Activated T-cell treated with anti-CD3 and anti-CD28 coated beads, Interleukin-2, amount 50 U/mL, for 4 hours (primary cell): ENCODE measurements around the gene RAB40C. TPM values are rescaled to one million over a fixed set of nuclear protein-coding genes. Genes with fewer than 3 reads are reported as not detected.

Source experiments
- ATAC-seq, 2 donors: fragments of 200-7000 bp; cut with Tn5 transposase; one replicate each; pipeline ENCODE4 v1.10.0; 2021
- DNase-seq: peaks from one replicate; pipeline ENCODE4 v3.0.0-alpha.2; 2020
- H3K27me3 Mint-ChIP-seq: one replicate; pipeline ENCODE4 v1.8.0; 2021; ENCODE audit warnings: low read depth, mixed read lengths
- H3K36me3 Mint-ChIP-seq: one replicate; pipeline ENCODE4 v1.8.0; 2022; ENCODE audit warnings: mixed read lengths; ENCODE audit not compliant: insufficient read depth
- H3K4me1 Mint-ChIP-seq: one replicate; pipeline ENCODE4 v1.8.0; 2021; ENCODE audit warnings: low read depth, mixed read lengths
- H3K4me3 Mint-ChIP-seq: one replicate; pipeline ENCODE4 v1.8.0; 2021; ENCODE audit warnings: mild to moderate bottlenecking, moderate library complexity, mixed read lengths
- H3K9me3 Mint-ChIP-seq: one replicate; pipeline ENCODE4 v1.8.0; 2021; ENCODE audit warnings: mixed read lengths
- total RNA-seq, 3 donors: library from RNA; stranded (reverse); gene quantifications; one replicate each; pipeline ENCODE4 v1.2.1, GENCODE V29; 2021

The RAB40C gene
- total RNA-seq, 3 donors from 2014 or later = 13.4 to 15.7 (median 14.6) TPM

- no peaks in the 10 kb centered on the region for H3K9me3 Mint-ChIP-seq
- H3K27me3 Mint-ChIP-seq = peaks cover 16% of the 10 kb centered on the region
- no peak for ATAC-seq
Measured at GRCh38 chr16:555528-556473, 34.1 kb upstream of the RAB40C start.

GRCh38 chr16:556474-557173, 33.2 kb upstream of the RAB40C start:
- no peaks in the 10 kb centered on the region for H3K36me3 Mint-ChIP-seq
- no peaks in the 10 kb centered on the region for H3K9me3 Mint-ChIP-seq
- ATAC-seq = no peak
- no peak overlapping the region for H3K4me3 Mint-ChIP-seq
- no peaks in the 10 kb centered on the region for H3K4me1 Mint-ChIP-seq
- no peak for DNase-seq
- H3K27me3 Mint-ChIP-seq = peaks cover 18% of the 10 kb centered on the region

More at GRCh38 chr16:555528-556473, 34.1 kb upstream of the RAB40C start:
- Mint-ChIP-seq H3K36me3 (no peaks in the 10 kb centered on the region), H3K4me1 (no peaks in the 10 kb centered on the region), H3K4me3 (no peak overlapping the region)
- no peak for DNase-seq

- Mint-ChIP-seq H3K36me3 (no peaks in the 10 kb centered on the region), H3K4me1 (no peaks in the 10 kb centered on the region), H3K4me3 (no peak overlapping the region), H3K9me3 (no peaks in the 10 kb centered on the region), H3K27me3 (peaks cover 23% of the 10 kb centered on the region)
- ATAC-seq (no peak), DNase-seq (no peak)
Measured at GRCh38 chr16:557463-558297, 32.2 kb upstream of the RAB40C start.

- no peaks in the 10 kb centered on the region for H3K36me3 Mint-ChIP-seq
- no peaks in the 10 kb centered on the region for H3K4me1 Mint-ChIP-seq
- H3K27me3 Mint-ChIP-seq = peaks cover 23% of the 10 kb centered on the region
- no peak overlapping the region for H3K4me3 Mint-ChIP-seq
- ATAC-seq = no peak
- H3K9me3 Mint-ChIP-seq = no peaks in the 10 kb centered on the region
- DNase-seq = no peak
Measured at GRCh38 chr16:558298-559020, 31.4 kb upstream of the RAB40C start.

- Mint-ChIP-seq H3K36me3 (no peaks in the 10 kb centered on the region), H3K4me1 (no peaks in the 10 kb centered on the region), H3K27me3 (peaks cover 23% of the 10 kb centered on the region), H3K9me3 (no peaks in the 10 kb centered on the region), H3K4me3 (no peak overlapping the region)
- ATAC-seq (no peak), DNase-seq (no peak)
Measured at GRCh38 chr16:559021-559380, 30.9 kb upstream of the RAB40C start.

- Mint-ChIP-seq H3K9me3 (no peaks in the 10 kb centered on the region), H3K27me3 (peaks cover 23% of the 10 kb centered on the region), H3K4me3 (no peak overlapping the region), H3K4me1 (no peaks in the 10 kb centered on the region), H3K36me3 (no peaks in the 10 kb centered on the region)
- DNase-seq (no peak), ATAC-seq (no peak)
Measured at GRCh38 chr16:559411-560203, 30.3 kb upstream of the RAB40C start.

GRCh38 chr16:560204-560700, 29.6 kb upstream of the RAB40C start, which contains the start of gene PRR35:
Gene PRR35 (plus strand): TSS chr16:560394. CDS start chr16:563295, 2,901 bp downstream.
- Mint-ChIP-seq H3K9me3 (no peaks in the 10 kb centered on the region), H3K4me3 (no peak within 1 kb of the TSS), H3K27me3 (peaks cover 23% of the 10 kb centered on the region), H3K4me1 (no peaks in the 10 kb centered on the region), H3K36me3 (no peaks in the 10 kb centered on the region)
- ATAC-seq (no peak), DNase-seq (no peak)

GRCh38 chr16:560701-561412, 29.0 kb upstream of the RAB40C start:
- ATAC-seq = no peak
- H3K4me3 Mint-ChIP-seq = no peak overlapping the region
- peaks cover 23% of the 10 kb centered on the region for H3K27me3 Mint-ChIP-seq
- no peaks in the 10 kb centered on the region for H3K36me3 Mint-ChIP-seq
- DNase-seq = no peak
- no peaks in the 10 kb centered on the region for H3K4me1 Mint-ChIP-seq
- H3K9me3 Mint-ChIP-seq = no peaks in the 10 kb centered on the region

- no peak for ATAC-seq
- H3K4me3 Mint-ChIP-seq = no peak overlapping the region
- no peak for DNase-seq
- peaks cover 23% of the 10 kb centered on the region for H3K27me3 Mint-ChIP-seq
- peaks cover under 1% of the 10 kb centered on the region for H3K4me1 Mint-ChIP-seq
- H3K36me3 Mint-ChIP-seq = no peaks in the 10 kb centered on the region
- H3K9me3 Mint-ChIP-seq = no peaks in the 10 kb centered on the region
Measured at GRCh38 chr16:561413-561794, 28.5 kb upstream of the RAB40C start.

GRCh38 chr16:561957-562938, 27.6 kb upstream of the RAB40C start:
- no peaks in the 10 kb centered on the region for H3K36me3 Mint-ChIP-seq
- peaks cover 23% of the 10 kb centered on the region for H3K27me3 Mint-ChIP-seq
- DNase-seq = no peak
- H3K4me3 Mint-ChIP-seq = no peak overlapping the region
- H3K9me3 Mint-ChIP-seq = no peaks in the 10 kb centered on the region
- peaks cover 9% of the 10 kb centered on the region for H3K4me1 Mint-ChIP-seq
- no peak for ATAC-seq

- Mint-ChIP-seq H3K9me3 (no peaks in the 10 kb centered on the region), H3K4me1 (peaks cover 10% of the 10 kb centered on the region), H3K27me3 (peaks cover 17% of the 10 kb centered on the region), H3K36me3 (no peaks in the 10 kb centered on the region), H3K4me3 (no peak overlapping the region)
- no peak for DNase-seq
- no peak for ATAC-seq
Measured at GRCh38 chr16:563072-563644, 26.7 kb upstream of the RAB40C start.
